Activated CD8-positive, alpha-beta T cell treated with anti-CD3 and anti-CD28 coated beads, Interleukin-2, amount 10 ng/mL, durations not matched to agents 7 days and 5 days (primary cell): ENCODE measurements around the gene R3HCC1L. TPM values are rescaled to one million over a fixed set of nuclear protein-coding genes. Genes with fewer than 3 reads are reported as not detected.

Source experiments
- ATAC-seq: fragments of 150-1000 bp; cut with Tn5 transposase; one replicate; pipeline ENCODE4 v1.10.0; 2021; ENCODE audit warnings: moderate library complexity
- CTCF ChIA-PET: fragments of 350-600 bp; sonication (Branson Sonifier 250); formaldehyde crosslinking; loops from one replicate; lab custom pipeline; 2021; ENCODE audit warnings: antibody characterized with exemption; lab: Charles Lee
- POLR2A ChIA-PET: fragments of 350-600 bp; sonication (Branson Sonifier 250); formaldehyde crosslinking; loops from one replicate; lab custom pipeline; 2021; ENCODE audit warnings: antibody characterized with exemption; lab: Charles Lee
- DNase-seq: peaks from one replicate; pipeline ENCODE4 v3.0.0-alpha.2; 2020
- H3K27ac Mint-ChIP-seq: one replicate; pipeline ENCODE4 v1.8.0; 2021; ENCODE audit warnings: mild to moderate bottlenecking, mixed read lengths
- H3K27me3 Mint-ChIP-seq: one replicate; pipeline ENCODE4 v1.8.0; 2021; ENCODE audit warnings: low read depth, mixed read lengths
- H3K36me3 Mint-ChIP-seq: one replicate; pipeline ENCODE4 v1.8.0; 2021; ENCODE audit warnings: low read depth, mixed read lengths
- H3K4me1 Mint-ChIP-seq: one replicate; pipeline ENCODE4 v1.8.0; 2021; ENCODE audit warnings: low read depth, mixed read lengths
- H3K4me3 Mint-ChIP-seq: one replicate; pipeline ENCODE4 v1.8.0; 2021; ENCODE audit warnings: mild to moderate bottlenecking, mixed read lengths
- H3K9me3 Mint-ChIP-seq: one replicate; pipeline ENCODE4 v1.8.0; 2022; ENCODE audit warnings: mixed read lengths; ENCODE audit not compliant: insufficient read depth
- total RNA-seq, 2 experiments: library from RNA; stranded (reverse); gene quantifications; one replicate each; pipeline ENCODE4 v1.2.3, GENCODE V29; 2021

The R3HCC1L gene
- total RNA-seq, 2 experiments from 2014 or later = 18.2 to 20.3 TPM

GRCh38 chr10:98154076-98154475 lies 19.6 kb downstream of the R3HCC1L start:
- no peak for ATAC-seq
- no peaks in the 10 kb centered on the region for H3K27me3 Mint-ChIP-seq
- no peak for DNase-seq
- no peak overlapping the region for H3K4me3 Mint-ChIP-seq
- peaks cover 54% of the 10 kb centered on the region for H3K36me3 Mint-ChIP-seq
- H3K27ac Mint-ChIP-seq = no peak overlapping the region
- ChIA-PET POLR2A (interaction anchor here (0.7 kb wide), 1 partner anchor 116 kb away, joined by 3 read pairs; no protein-coding TSS in a partner anchor), CTCF (no interaction called here)
- peaks cover 24% of the 10 kb centered on the region for H3K9me3 Mint-ChIP-seq
- H3K4me1 Mint-ChIP-seq = no peaks in the 10 kb centered on the region

- ATAC-seq = no peak
- POLR2A ChIA-PET = no interaction called here
- no peak overlapping the region for H3K27ac Mint-ChIP-seq
- peaks cover 36% of the 10 kb centered on the region for H3K36me3 Mint-ChIP-seq
- no peak for DNase-seq
- H3K27me3 Mint-ChIP-seq = no peaks in the 10 kb centered on the region
- H3K4me3 Mint-ChIP-seq = no peak overlapping the region
- no peaks in the 10 kb centered on the region for H3K9me3 Mint-ChIP-seq
- CTCF ChIA-PET = no interaction called here
- no peaks in the 10 kb centered on the region for H3K4me1 Mint-ChIP-seq
Observed at GRCh38 chr10:98158576-98158975, 24.1 kb downstream of the R3HCC1L start.

- peaks cover 29% of the 10 kb centered on the region for H3K36me3 Mint-ChIP-seq
- POLR2A ChIA-PET = no interaction called here
Observed at GRCh38 chr10:98163941-98164340, 29.5 kb downstream of the R3HCC1L start.

GRCh38 chr10:98167191-98167590 lies 32.7 kb downstream of the R3HCC1L start:
- no peak for ATAC-seq
- no peaks in the 10 kb centered on the region for H3K27me3 Mint-ChIP-seq
- H3K4me3 Mint-ChIP-seq = no peak overlapping the region
- no peak for DNase-seq
- CTCF ChIA-PET = interaction anchor here (0.7 to 1.4 kb wide), 3 partner anchors 16 to 142 kb away, joined by 3 read pairs; partner anchors contain the start of gene R3HCC1L
- POLR2A ChIA-PET = no interaction called here
- H3K9me3 Mint-ChIP-seq = no peaks in the 10 kb centered on the region
- peaks cover 25% of the 10 kb centered on the region for H3K36me3 Mint-ChIP-seq
- no peak overlapping the region for H3K27ac Mint-ChIP-seq
- H3K4me1 Mint-ChIP-seq = peaks cover 6% of the 10 kb centered on the region

More at GRCh38 chr10:98163941-98164340, 29.5 kb downstream of the R3HCC1L start:
- H3K27ac Mint-ChIP-seq = no peak overlapping the region
- no peak overlapping the region for H3K4me3 Mint-ChIP-seq
- H3K4me1 Mint-ChIP-seq = peaks cover 6% of the 10 kb centered on the region
- ATAC-seq = no peak
- no peaks in the 10 kb centered on the region for H3K9me3 Mint-ChIP-seq
- CTCF ChIA-PET = interaction anchor here (1.1 kb wide), 1 partner anchor 135 kb away, joined by 3 read pairs; no protein-coding TSS in a partner anchor
- DNase-seq = no peak
- H3K27me3 Mint-ChIP-seq = no peaks in the 10 kb centered on the region

GRCh38 chr10:98168147-98168546 lies 33.7 kb downstream of the R3HCC1L start:
- Mint-ChIP-seq H3K27ac (no peak overlapping the region), H3K4me1 (peaks cover 6% of the 10 kb centered on the region), H3K36me3 (peaks cover 25% of the 10 kb centered on the region), H3K9me3 (no peaks in the 10 kb centered on the region), H3K4me3 (no peak overlapping the region), H3K27me3 (no peaks in the 10 kb centered on the region)
- ChIA-PET CTCF (interaction anchor here (0.8 to 1.4 kb wide), 4 partner anchors 11 to 140 kb away, joined by 3 to 4 read pairs (median 3); no protein-coding TSS in a partner anchor), POLR2A (interaction anchor here (0.6 to 1.6 kb wide), 2 partner anchors 34 to 137 kb away, joined by 3 to 6 read pairs; partner anchors contain the start of gene R3HCC1L)
- DNase-seq = no peak
- ATAC-seq = no peak

GRCh38 chr10:98168766-98169165 lies 34.3 kb downstream of the R3HCC1L start:
- no peaks in the 10 kb centered on the region for H3K27me3 Mint-ChIP-seq
- DNase-seq (no peak), ATAC-seq (no peak)
- peaks cover 24% of the 10 kb centered on the region for H3K36me3 Mint-ChIP-seq
- peaks cover 6% of the 10 kb centered on the region for H3K4me1 Mint-ChIP-seq
- H3K4me3 Mint-ChIP-seq = no peak overlapping the region
- H3K27ac Mint-ChIP-seq = no peak overlapping the region
- no peaks in the 10 kb centered on the region for H3K9me3 Mint-ChIP-seq
- POLR2A ChIA-PET = interaction anchor here (0.6 to 1.6 kb wide), 2 partner anchors 34 to 137 kb away, joined by 3 to 6 read pairs; partner anchors contain the start of gene R3HCC1L
- CTCF ChIA-PET = interaction anchor here (0.7 to 3.3 kb wide), 6 partner anchors 16 to 144 kb away, joined by 3 to 29 read pairs (median 6); no protein-coding TSS in a partner anchor

GRCh38 chr10:98169379-98169778 lies 34.9 kb downstream of the R3HCC1L start:
- ATAC-seq (no peak), DNase-seq (no peak)
- Mint-ChIP-seq H3K4me1 (peaks cover 2% of the 10 kb centered on the region), H3K27ac (no peak overlapping the region), H3K9me3 (no peaks in the 10 kb centered on the region), H3K27me3 (no peaks in the 10 kb centered on the region), H3K36me3 (peaks cover 22% of the 10 kb centered on the region), H3K4me3 (no peak overlapping the region)
- ChIA-PET CTCF (interaction anchor here (0.6 to 3.3 kb wide), 16 partner anchors 10 to 293 kb away, joined by 3 to 29 read pairs (median 5); no protein-coding TSS in a partner anchor), POLR2A (interaction anchor here (1.6 kb wide), 1 partner anchor 35 kb away, joined by 6 read pairs; the partner anchor contains the start of gene R3HCC1L)

- H3K36me3 Mint-ChIP-seq = peaks cover 16% of the 10 kb centered on the region
- H3K27me3 Mint-ChIP-seq = no peaks in the 10 kb centered on the region
- POLR2A ChIA-PET = interaction anchor here (0.7 kb wide), 1 partner anchor 139 kb away, joined by 4 read pairs; no protein-coding TSS in a partner anchor
- H3K9me3 Mint-ChIP-seq = no peaks in the 10 kb centered on the region
- no peaks in the 10 kb centered on the region for H3K4me1 Mint-ChIP-seq
- H3K4me3 Mint-ChIP-seq = no peak overlapping the region
- ATAC-seq (peak; percentile 75), DNase-seq (peak; percentile 50)
- CTCF ChIA-PET = interaction anchor here (0.7 to 3.3 kb wide), 29 partner anchors 8 to 255 kb away, joined by 3 to 29 read pairs (median 5); partner anchors contain the start of gene R3HCC1L
- H3K27ac Mint-ChIP-seq = no peak overlapping the region
Observed at GRCh38 chr10:98170249-98171117, 36.0 kb downstream of the R3HCC1L start.

- H3K4me3 Mint-ChIP-seq = no peak overlapping the region
- no peaks in the 10 kb centered on the region for H3K27me3 Mint-ChIP-seq
- peaks cover 19% of the 10 kb centered on the region for H3K36me3 Mint-ChIP-seq
- ChIA-PET POLR2A (interaction anchor here (0.8 kb wide), 1 partner anchor 10 kb away, joined by 3 read pairs; no protein-coding TSS in a partner anchor), CTCF (interaction anchor here (1.0 to 3.3 kb wide), 4 partner anchors 10 to 138 kb away, joined by 4 to 29 read pairs (median 14); no protein-coding TSS in a partner anchor)
- ATAC-seq (no peak), DNase-seq (no peak)
- no peak overlapping the region for H3K27ac Mint-ChIP-seq
- no peaks in the 10 kb centered on the region for H3K4me1 Mint-ChIP-seq
- no peaks in the 10 kb centered on the region for H3K9me3 Mint-ChIP-seq
Observed at GRCh38 chr10:98172073-98172472, 37.6 kb downstream of the R3HCC1L start.

- Mint-ChIP-seq H3K36me3 (peaks cover 23% of the 10 kb centered on the region), H3K9me3 (no peaks in the 10 kb centered on the region), H3K4me3 (no peak overlapping the region), H3K4me1 (peaks cover 2% of the 10 kb centered on the region), H3K27me3 (no peaks in the 10 kb centered on the region), H3K27ac (no peak overlapping the region)
- DNase-seq (no peak), ATAC-seq (no peak)
- CTCF ChIA-PET = interaction anchor here (2.9 kb wide), 1 partner anchor 11 kb away, joined by 16 read pairs; no protein-coding TSS in a partner anchor
- POLR2A ChIA-PET = no interaction called here
Observed at GRCh38 chr10:98172495-98172894, 38.0 kb downstream of the R3HCC1L start.

GRCh38 chr10:98173260-98173659 lies 38.8 kb downstream of the R3HCC1L start:
- no peak overlapping the region for H3K27ac Mint-ChIP-seq
- peaks cover 29% of the 10 kb centered on the region for H3K36me3 Mint-ChIP-seq
- CTCF ChIA-PET = no interaction called here
- H3K27me3 Mint-ChIP-seq = no peaks in the 10 kb centered on the region
- no peaks in the 10 kb centered on the region for H3K9me3 Mint-ChIP-seq
- peaks cover 5% of the 10 kb centered on the region for H3K4me1 Mint-ChIP-seq
- POLR2A ChIA-PET = no interaction called here
- DNase-seq (no peak), ATAC-seq (no peak)
- H3K4me3 Mint-ChIP-seq = no peak overlapping the region
